ENCODE measurements around the gene NTF4.

Gene NTF4

DNA sequence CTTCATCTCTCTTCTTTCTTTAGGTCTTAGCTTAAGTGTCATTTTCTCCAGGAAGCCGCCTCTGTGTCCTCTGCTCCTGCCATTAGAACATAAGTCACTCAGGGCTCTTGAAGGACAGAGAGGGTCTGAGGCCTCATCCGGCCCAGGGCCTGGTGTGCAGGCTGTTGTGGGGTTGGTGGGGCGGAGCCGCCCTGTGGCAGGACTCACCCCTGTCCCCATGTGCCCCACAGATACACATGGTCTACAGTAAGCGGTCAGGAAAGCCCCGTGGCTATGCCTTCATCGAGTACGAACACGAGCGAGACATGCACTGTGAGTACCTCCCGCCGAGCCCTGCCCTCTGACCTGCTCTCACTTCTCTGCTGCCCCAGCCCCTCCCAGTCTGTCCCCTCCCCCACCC, 36.5 kb upstream of the NTF4 start:
- no peak for DNase-seq (ENCODE audit: low spot score in 2 of 2)

DNA sequence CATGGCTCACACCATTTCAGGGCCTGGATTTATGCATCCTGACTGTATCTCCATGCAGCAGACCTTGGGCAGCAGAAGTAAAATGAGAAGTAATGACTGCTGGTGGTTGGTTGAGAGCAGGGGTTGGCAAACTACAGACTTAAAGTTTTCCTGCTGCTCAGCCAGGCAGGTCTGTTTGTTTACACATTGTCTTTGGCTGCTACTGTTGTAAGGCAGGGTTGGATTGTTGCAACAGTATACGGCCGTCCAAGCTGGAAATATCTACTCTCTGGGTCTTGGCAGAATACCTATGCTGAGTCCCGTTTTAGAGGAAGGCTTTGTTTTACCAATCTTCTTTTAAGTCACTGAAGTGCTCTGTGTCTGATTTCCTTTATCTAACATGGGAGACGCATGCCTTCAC, 34.2 kb upstream of the NTF4 start:
- Mint-ChIP-seq H3K36me3 (peaks cover 34% of the 10 kb centered on the region), H3K27me3 (no peaks in the 10 kb centered on the region), H3K4me3 (no peak overlapping the region), H3K9me3 (no peaks in the 10 kb centered on the region), H3K27ac (no peak overlapping the region), H3K4me1 (peaks cover 2% of the 10 kb centered on the region)
- ATAC-seq (ENCODE audit: low read depth): no peak
- DNase-seq (ENCODE audit: low spot score in 2 of 2): no peak

More for the DNA sequence above, 36.5 kb upstream of the NTF4 start:
- peaks cover 30% of the 10 kb centered on the region for H3K36me3 Mint-ChIP-seq
- H3K27me3 Mint-ChIP-seq: no peaks in the 10 kb centered on the region
- peaks cover 7% of the 10 kb centered on the region for H3K4me1 Mint-ChIP-seq
- no peak overlapping the region for H3K27ac Mint-ChIP-seq
- ATAC-seq (ENCODE audit: low read depth): no peak
- H3K9me3 Mint-ChIP-seq: no peaks in the 10 kb centered on the region
- no peak overlapping the region for H3K4me3 Mint-ChIP-seq

DNA sequence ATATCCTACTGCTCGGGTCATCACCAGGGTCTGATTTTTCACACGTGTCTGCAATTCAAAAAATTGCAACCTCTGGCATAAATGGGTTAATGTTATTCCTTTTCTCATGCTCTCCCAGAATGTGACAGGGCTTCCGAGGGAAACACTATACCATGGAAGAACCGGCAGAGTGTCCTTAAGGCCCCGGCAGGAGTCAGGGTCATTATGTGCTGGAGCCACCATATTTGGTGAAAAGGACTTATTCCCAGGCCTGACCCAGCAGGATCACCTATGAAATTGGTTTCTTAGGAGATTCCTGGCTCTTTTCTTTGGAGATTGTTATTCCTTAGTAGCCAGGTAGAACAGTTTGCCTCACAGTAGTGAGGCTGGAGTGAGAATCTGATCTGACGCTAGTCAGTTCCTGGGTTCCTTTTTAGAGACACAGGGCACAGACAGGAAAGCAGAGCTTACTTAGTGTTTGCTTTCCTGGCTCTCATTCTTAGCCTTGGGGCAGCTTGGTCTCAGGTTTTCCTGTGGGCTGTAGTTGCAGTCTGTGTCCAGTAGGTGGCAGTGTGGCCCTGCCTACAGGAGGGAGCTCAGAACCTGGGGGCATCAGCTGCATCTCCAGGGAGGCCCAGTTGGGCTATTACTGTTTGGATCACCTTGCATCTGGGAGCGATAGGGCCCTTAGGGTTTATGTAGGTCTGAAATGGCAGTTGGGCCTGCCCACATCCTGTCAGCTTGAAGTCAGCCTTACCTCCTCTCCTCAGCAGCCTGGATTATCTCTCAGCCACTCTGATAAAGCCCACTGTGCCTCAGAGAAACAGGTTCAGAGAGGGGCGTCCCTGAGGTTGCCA, 33.1 kb upstream of the NTF4 start:
- Mint-ChIP-seq H3K36me3 (peaks cover 34% of the 10 kb centered on the region), H3K4me3 (no peak overlapping the region), H3K9me3 (no peaks in the 10 kb centered on the region), H3K27ac (no peak overlapping the region), H3K4me1 (peaks cover 2% of the 10 kb centered on the region), H3K27me3 (no peaks in the 10 kb centered on the region)
- DNase-seq (ENCODE audit: low spot score in 2 of 2): peak; percentile 77 to 83
- peak; percentile 78 for ATAC-seq (ENCODE audit: low read depth)

DNA sequence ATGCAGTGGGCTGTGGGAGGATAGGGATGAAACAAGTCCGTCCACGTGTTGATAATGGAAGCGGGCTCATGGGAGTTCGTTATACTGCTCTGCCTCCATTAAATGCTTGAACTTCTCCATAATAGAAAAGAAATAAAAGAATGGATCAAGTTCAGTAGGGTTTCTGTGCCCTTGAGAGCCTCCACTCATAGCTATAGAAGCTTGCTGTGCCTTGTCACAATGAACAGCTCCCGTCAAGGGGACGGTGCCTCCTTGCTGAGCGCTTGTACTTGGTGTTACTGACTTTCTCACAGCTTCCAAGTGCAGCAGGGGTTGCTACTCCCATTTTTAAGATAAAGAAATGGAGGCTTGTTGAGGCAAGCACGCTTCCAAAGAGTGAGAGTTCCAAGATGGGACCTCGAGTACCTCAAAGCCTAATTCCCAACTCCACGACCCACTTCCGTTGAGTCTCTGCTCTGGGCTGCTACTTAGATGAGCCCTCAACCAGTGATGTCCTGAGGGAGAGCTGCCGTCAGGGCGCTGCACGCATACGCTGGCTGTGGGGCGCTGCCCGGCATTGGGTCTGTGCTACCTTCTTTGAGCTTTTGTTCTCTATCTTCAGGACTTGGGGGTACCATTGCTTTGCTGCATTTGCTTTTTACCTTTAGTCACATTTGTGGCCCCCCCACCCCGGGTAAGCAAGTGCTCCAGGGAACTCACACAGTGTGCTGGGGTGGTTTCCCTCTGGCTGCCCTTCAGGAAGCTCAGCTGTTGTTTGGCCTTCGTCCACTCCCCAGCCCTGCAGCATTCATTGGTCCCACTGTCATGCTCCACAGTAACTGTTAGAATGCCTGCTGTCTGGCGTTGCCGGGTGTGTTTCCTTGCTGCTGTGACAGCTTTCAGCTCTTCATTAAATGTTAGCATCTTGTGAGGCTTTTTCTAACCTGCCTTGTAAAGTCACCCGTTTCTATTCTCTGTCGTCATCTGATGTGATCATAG, 30.2 kb upstream of the NTF4 start:
- H3K27ac Mint-ChIP-seq: peak overlapping the region; percentile 35
- no peak overlapping the region for H3K4me3 Mint-ChIP-seq
- H3K4me1 Mint-ChIP-seq: no peaks in the 10 kb centered on the region
- H3K27me3 Mint-ChIP-seq: no peaks in the 10 kb centered on the region
- DNase-seq (ENCODE audit: low spot score in 2 of 2): no peak
- ATAC-seq (ENCODE audit: low read depth): no peak
- H3K36me3 Mint-ChIP-seq: peaks cover 33% of the 10 kb centered on the region
- H3K9me3 Mint-ChIP-seq: no peaks in the 10 kb centered on the region

DNA sequence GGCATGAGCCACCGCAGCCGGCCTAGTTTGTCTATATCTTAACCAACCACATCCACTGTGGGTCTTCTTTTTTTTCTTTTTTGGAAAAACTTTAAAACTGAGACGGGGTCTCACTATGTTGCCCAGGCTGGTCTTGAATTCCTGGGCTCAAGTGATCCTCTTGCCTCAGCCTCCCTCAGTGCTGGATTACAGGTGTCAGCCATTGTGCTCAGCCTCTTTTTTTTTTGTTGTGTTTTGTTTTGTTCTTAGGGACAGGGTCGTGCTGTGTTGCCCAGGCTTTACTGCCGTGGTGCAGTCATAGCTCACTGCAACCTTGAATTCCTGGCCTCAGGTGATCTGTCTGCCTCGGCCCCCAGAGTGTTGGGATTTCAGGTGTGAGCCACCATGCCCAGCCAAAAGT, 28.1 kb upstream of the NTF4 start:
- H3K4me3 Mint-ChIP-seq: no peak overlapping the region
- peaks cover 26% of the 10 kb centered on the region for H3K36me3 Mint-ChIP-seq
- H3K27me3 Mint-ChIP-seq: no peaks in the 10 kb centered on the region
- no peaks in the 10 kb centered on the region for H3K4me1 Mint-ChIP-seq
- no peak overlapping the region for H3K27ac Mint-ChIP-seq
- ATAC-seq (ENCODE audit: low read depth): no peak
- no peak for DNase-seq (ENCODE audit: low spot score in 2 of 2)
- H3K9me3 Mint-ChIP-seq: no peaks in the 10 kb centered on the region

DNA sequence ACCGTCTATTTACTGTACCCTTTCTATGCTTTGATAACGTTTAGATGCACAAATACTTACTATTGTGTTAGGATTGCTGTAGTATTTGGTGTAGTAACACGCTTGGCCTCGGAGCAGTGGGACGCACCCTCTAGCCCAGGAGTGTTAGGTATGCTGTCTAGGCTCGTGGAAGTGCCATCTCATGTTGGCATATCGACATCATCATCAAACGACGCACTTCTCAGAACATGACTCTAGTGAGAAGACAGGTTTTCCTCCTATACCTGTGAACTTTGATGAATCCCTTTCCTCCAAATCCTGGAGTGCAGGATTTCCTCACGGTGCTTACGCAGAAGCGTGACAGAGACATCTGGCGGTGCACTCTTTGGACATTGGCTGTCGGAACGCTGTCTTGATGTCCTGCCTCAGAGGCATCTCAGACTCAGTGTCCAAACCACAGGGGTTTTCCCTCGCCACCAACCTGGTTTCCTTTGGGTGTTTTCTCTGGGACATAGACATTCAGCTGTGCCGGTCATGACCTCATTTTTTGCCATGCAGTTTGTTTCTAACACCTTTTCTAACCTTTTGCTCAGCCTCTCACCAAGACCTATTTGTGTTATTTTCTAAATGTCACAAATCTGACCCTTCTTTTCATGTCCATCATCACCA, 26.9 kb upstream of the NTF4 start:
- H3K27me3 Mint-ChIP-seq: no peaks in the 10 kb centered on the region
- ATAC-seq (ENCODE audit: low read depth): no peak
- no peak overlapping the region for H3K27ac Mint-ChIP-seq
- no peak overlapping the region for H3K4me3 Mint-ChIP-seq
- no peak for DNase-seq (ENCODE audit: low spot score in 2 of 2)
- H3K4me1 Mint-ChIP-seq: peaks cover 8% of the 10 kb centered on the region
- no peaks in the 10 kb centered on the region for H3K9me3 Mint-ChIP-seq
- H3K36me3 Mint-ChIP-seq: peaks cover 31% of the 10 kb centered on the region

DNA sequence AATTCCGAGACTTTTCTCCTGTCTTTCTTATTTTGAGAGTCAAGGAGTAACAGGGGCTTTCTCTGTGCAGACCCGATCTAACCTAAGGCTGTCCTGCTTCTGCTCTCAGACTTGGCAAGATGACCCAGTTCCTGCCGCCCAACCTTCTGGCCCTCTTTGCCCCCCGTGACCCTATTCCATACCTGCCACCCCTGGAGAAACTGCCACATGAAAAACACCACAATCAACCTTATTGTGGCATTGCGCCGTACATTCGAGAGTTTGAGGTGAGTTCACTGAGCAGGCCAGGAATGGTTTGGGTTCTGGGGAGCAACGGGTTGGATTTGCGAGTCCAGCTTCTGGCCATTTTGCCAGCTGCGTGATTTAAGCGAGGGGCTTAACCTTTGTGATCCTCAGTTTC, 21.7 kb upstream of the NTF4 start:
- Mint-ChIP-seq H3K27ac (peak overlapping the region; percentile 77), H3K27me3 (peaks cover 2% of the 10 kb centered on the region), H3K4me3 (peak overlapping the region; percentile 94)

DNA sequence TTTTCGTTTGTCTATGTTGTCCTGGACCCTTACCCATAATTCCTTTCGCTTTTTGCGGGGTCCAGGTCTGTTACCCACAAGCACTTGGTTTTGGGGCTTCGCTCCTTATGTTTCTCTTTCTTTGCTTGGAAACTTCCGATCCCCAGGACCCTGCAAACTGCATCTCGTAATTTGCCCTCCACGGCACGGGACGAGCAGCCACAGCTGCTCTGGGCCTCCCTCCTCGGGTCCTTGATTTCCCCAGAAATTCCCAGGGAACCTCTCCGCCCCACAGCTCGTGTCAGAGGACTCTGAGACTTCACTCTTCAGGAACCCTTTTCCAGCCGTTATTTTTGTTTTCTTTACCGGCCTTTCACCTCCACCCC, 21.2 kb upstream of the NTF4 start:
- peaks cover 14% of the 10 kb centered on the region for H3K4me1 Mint-ChIP-seq
- H3K9me3 Mint-ChIP-seq: no peaks in the 10 kb centered on the region
- peaks cover 2% of the 10 kb centered on the region for H3K27me3 Mint-ChIP-seq
- H3K27ac Mint-ChIP-seq: peak overlapping the region; percentile 77
- peaks cover 12% of the 10 kb centered on the region for H3K36me3 Mint-ChIP-seq
- DNase-seq (ENCODE audit: low spot score in 2 of 2) (no peak), ATAC-seq (ENCODE audit: low read depth) (no peak)
- peak overlapping the region; percentile 94 for H3K4me3 Mint-ChIP-seq

More for the DNA sequence above, 21.7 kb upstream of the NTF4 start:
- Mint-ChIP-seq H3K4me1 (peaks cover 14% of the 10 kb centered on the region), H3K36me3 (peaks cover 15% of the 10 kb centered on the region), H3K9me3 (no peaks in the 10 kb centered on the region)
- ATAC-seq (ENCODE audit: low read depth): no peak
- no peak for DNase-seq (ENCODE audit: low spot score in 2 of 2)

DNA sequence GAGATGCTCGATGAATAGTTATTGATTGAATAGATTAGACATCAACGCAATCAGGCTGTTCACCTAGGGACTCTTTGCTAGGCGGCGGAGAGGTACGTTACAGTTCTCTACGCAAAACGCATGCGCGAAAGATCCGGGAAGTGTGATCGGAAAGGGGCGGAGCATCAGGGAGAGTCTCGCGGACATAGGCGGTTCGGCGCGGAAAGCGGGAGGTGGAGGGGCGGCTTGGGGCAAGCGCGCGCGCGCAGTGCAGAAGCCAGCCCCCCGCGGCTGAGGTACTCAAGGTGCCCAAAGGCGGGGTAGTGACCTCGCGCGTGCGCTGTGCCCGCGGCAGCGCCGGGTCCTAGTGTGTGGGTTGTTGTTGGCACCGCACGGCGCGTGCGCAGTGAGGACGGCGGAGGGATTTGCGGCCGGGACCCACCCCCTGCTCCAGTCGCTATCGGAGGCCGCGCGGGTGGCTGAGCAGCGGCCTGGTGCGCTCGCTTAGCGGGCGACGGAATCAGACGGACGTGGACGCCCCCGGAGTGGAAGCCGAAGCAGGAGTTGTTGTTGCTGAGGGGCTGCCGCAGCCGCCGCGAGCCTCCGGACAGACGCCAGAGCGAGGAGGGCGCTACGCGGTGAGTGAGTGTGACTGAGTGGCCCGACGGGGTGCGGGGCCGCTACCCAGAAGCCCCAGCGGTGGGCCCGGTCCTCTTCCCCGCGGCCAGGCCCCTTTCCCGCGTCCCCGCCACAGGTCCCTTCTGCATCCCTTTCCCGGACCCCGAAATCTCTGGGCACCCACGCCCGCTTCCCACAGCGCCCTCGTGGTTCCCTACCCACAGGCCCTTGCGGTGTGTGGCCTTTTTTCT, 20.6 kb upstream of the NTF4 start, which contains the start of gene SNRNP70:
SNRNP70 (plus strand) TSS at position 432 of the 848 bp plus-strand sequence. CDS start 964 bp downstream, outside the sequence.
- no peaks in the 10 kb centered on the region for H3K9me3 Mint-ChIP-seq
- peaks cover 14% of the 10 kb centered on the region for H3K4me1 Mint-ChIP-seq
- peak within 1 kb of the TSS; percentile 94 for H3K4me3 Mint-ChIP-seq
- H3K36me3 Mint-ChIP-seq: peaks cover 9% of the 10 kb centered on the region
- peak within 1 kb of the TSS; percentile 77 for H3K27ac Mint-ChIP-seq
- H3K27me3 Mint-ChIP-seq: peaks cover 4% of the 10 kb centered on the region
- peak; percentile 87 for ATAC-seq (ENCODE audit: low read depth)
- peak; percentile 97 to 99 for DNase-seq (ENCODE audit: low spot score in 2 of 2)

DNA sequence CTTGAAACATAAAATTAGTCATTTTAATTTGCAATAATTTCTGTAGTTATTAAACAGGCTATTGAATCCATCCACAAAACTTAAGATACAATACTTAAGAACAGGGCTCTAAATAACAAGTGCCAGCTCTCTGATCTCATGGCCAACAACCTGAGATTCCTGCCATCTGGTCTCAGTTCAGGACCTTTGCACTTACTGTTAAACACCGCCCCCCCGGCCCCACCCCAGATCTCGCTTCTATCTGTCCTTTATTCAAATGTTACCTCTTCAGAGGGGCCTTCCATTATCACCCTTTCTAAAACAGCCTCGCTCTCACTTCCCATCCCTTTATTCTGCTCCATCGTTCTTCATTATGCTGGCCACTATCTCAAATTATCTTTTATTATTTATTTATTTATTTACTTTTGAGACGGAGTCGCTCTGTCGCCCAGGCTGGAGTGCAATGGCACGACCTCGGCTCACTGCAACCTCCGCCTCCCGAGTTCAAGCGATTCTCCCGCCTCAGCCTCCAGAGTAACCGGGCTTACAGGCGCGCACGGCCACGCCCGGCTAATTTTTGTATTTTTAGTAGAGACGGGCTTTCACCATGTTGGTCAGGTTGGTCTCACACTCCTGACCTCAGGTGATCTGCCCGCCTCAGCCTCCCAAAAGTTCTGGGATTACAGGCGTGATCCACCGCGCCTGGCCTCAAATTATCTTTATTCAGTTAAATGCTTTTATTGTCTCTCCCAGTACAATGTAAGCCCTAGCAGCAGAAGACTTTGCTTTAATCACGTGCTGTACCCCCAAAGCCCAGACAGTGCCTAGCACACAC, 19.8 kb upstream of the NTF4 start:
- Mint-ChIP-seq H3K27me3 (peaks cover 6% of the 10 kb centered on the region), H3K27ac (peak overlapping the region; percentile 77), H3K4me1 (peaks cover 14% of the 10 kb centered on the region), H3K36me3 (peaks cover 7% of the 10 kb centered on the region), H3K4me3 (peak overlapping the region; percentile 94), H3K9me3 (no peaks in the 10 kb centered on the region)
- no peak for ATAC-seq (ENCODE audit: low read depth)
- no peak for DNase-seq (ENCODE audit: low spot score in 2 of 2)

DNA sequence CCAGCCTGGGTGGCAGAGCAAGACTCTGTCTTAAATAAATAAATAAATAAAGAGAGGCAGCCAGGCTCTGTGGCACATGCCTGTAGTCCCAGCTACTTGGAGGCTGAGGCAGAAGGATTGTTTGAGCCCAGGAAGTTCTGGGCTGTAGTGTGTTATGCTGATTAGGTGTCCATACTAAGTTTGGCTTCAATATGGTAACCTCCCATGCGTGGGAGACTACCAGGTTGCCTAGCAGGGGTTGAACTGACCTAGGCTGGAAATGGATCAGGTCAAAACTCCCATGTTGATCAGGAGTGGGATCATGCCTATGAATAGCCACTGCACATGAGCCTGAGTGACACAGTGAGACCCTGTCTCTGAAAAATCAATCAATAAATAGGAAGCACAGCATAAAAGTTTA, 16.7 kb upstream of the NTF4 start:
- peaks cover 8% of the 10 kb centered on the region for H3K27me3 Mint-ChIP-seq
- no peaks in the 10 kb centered on the region for H3K9me3 Mint-ChIP-seq
- H3K27ac Mint-ChIP-seq: no peak overlapping the region
- H3K36me3 Mint-ChIP-seq: no peaks in the 10 kb centered on the region
- peaks cover 4% of the 10 kb centered on the region for H3K4me1 Mint-ChIP-seq
- ATAC-seq (ENCODE audit: low read depth): no peak
- H3K4me3 Mint-ChIP-seq: no peak overlapping the region
- DNase-seq (ENCODE audit: low spot score in 2 of 2): no peak

DNA sequence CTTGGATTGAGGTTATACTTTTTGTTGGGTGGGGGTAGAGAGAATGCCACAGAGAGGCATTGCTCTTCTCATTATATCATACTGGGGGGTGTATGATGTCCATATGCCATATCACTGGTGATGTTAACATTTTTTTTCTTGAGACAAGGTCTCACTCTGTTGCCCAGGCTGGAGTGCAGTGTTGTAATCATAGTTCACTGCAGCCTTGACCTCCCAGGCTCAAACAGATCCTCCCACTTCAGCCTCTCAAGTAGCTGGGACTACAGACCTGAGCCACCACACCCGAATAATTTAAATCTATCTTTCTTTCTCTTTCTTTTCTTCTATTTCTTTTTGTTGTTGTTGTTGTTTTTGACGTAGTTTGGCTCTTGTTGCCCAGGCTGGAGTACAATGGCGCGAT, 15.8 kb upstream of the NTF4 start:
- Mint-ChIP-seq H3K4me1 (peaks cover 2% of the 10 kb centered on the region), H3K9me3 (no peaks in the 10 kb centered on the region), H3K27ac (no peak overlapping the region), H3K36me3 (no peaks in the 10 kb centered on the region), H3K4me3 (no peak overlapping the region), H3K27me3 (peaks cover 12% of the 10 kb centered on the region)
- DNase-seq (ENCODE audit: low spot score in 2 of 2) (no peak), ATAC-seq (ENCODE audit: low read depth) (no peak)

Measured in memory B cell (primary cell).